Heart left ventricle (tissue), 16 donors: Measurements from ENCODE around the gene OSM. TPM values are rescaled to one million over a fixed set of nuclear protein-coding genes. Genes with fewer than 3 reads are reported as not detected.

ENCODE experiments used
- ATAC-seq, 4 donors: fragments of 200-7000 bp; cut with Tn5 transposase; one replicate each; pipeline ENCODE4 v1.9.1; 2020 to 2022; ENCODE audit warnings: moderate library complexity in 4 of 4, mild to moderate bottlenecking in 3 of 4, moderate number of reproducible peaks in 1 of 4
- DNase-seq, 5 donors: peaks; one replicate each; pipeline ENCODE4 v3.0.0-alpha.2; 2020
- H3K27ac ChIP-seq, 12 donors: fragments of 200-600 bp; sonication (generic) in 4 of 12; one replicate each; pipeline versions ENCODE4 v1.5.0 to v1.8.0; 2016 to 2022; ENCODE audit warnings: mild to moderate bottlenecking in 2 of 12
- H3K27me3 ChIP-seq, 9 donors: fragments of 200-600 bp; sonication (generic) in 2 of 9; one replicate each; pipeline versions ENCODE4 v1.5.1 to v1.8.0; 2016 to 2022; ENCODE audit warnings: mild to moderate bottlenecking in 3 of 9
- H3K36me3 ChIP-seq, 9 donors: fragments of 200-600 bp; sonication (generic) in 2 of 9; one replicate each; pipeline versions ENCODE4 v1.5.0 to v1.8.0; 2018 to 2022; ENCODE audit warnings: mild to moderate bottlenecking in 2 of 9
- H3K4me1 ChIP-seq, 12 donors: fragments of 200-600 bp; sonication (generic) in 4 of 12; one replicate each; pipeline versions ENCODE4 v1.5.0 to v1.8.0; 2016 to 2022; ENCODE audit warnings: mild to moderate bottlenecking in 3 of 12
- H3K4me3 ChIP-seq, 12 donors: fragments of 200-600 bp; sonication (generic) in 4 of 12; one replicate each; pipeline versions ENCODE4 v1.5.0 to v1.8.0; 2017 to 2022; ENCODE audit warnings: mild to moderate bottlenecking in 9 of 12, moderate library complexity in 4 of 12
- H3K9me3 ChIP-seq, 12 donors: fragments of 200-600 bp; sonication (generic) in 4 of 12; one replicate each; pipeline versions ENCODE4 v1.5.0 to v1.8.0; 2016 to 2022; ENCODE audit warnings: mild to moderate bottlenecking in 1 of 12
- CTCF ChIP-seq, 12 donors: fragments of 200-600 bp; sonication (generic) in 4 of 12; IDR thresholded peaks; one replicate each; pipeline versions ENCODE4 v1.5.0 to v1.8.0; 2018 to 2022; ENCODE audit warnings: antibody characterized with exemption in 12 of 12, mild to moderate bottlenecking in 5 of 12
- POLR2A ChIP-seq, 2 donors: fragments of 450-650 bp; IDR thresholded peaks; one replicate each; pipeline ENCODE4 v1.6.1; 2017; ENCODE audit warnings: antibody characterized with exemption in 2 of 2, mild to moderate bottlenecking in 2 of 2, moderate library complexity in 2 of 2
- WGBS, 4 donors: extraction: QIAGEN DNeasy Blood & Tissue Kit in 2 of 4; methylation state at CpG; one replicate each; pipeline versions ENCODE4 v1.1.5 to v1.1.7; 2013 to 2018; 5-methylcytosine and 5-hydroxymethylcytosine counted together
- intact Hi-C, 10 donors: fragments of 100-400 bp; cut with DNase I; formaldehyde crosslinking; loops; one replicate each; pipeline versions ENCODE4 v1.11.1 to v1.14.2; 2022
- polyA plus RNA-seq, 2 donors: library from polyadenylated mRNA; stranded (reverse); fragments of 200-250 nt; gene quantifications; one replicate each; pipeline ENCODE4 v1.2.3, GENCODE V29; 2013
- total RNA-seq, 9 donors: library from RNA; depleted of rRNA in 2 of 9; stranded (reverse); fragments of >200 nt in 2 of 9; fragmentation: NEBNext Ultra II Directional in 3 of 9; extraction: Animal tissue kit (Norgen Biotek cat#: 25700) in 3 of 9; gene quantifications; one replicate each; pipeline versions ENCODE4 v1.1.0 to v1.2.4, GENCODE V29; 2016 to 2023
- donor health status: ischemic (EF 13 %, LVEDD 7.1; RV severe dilation, severe dysfunction).
- donor health status: healthy with polysubstance abuse.
- donor health status: DM: no; HTN: yes; CAD: no.
- donor health status: DM: no; HTN: no; CAD: no.
- donor health status: ischemic (EF 25% LVEDD 6.9; RV normal size, moderate dysfunction).
- donor health status: ischemic (EF 25% LVEDD 5.7; RV mildly dilated, moderate dysfunction).
- donor health status: healthy.
- donor health status: DM: yes; HTN: yes; CAD: no.
- donor health status: ischemic (EF 35%, LVEDD 5.7; RV mildly dilated, moderate dysfunction).
- donor health status: nonischemic (EF 11% LVEDD 7.7; RV severe dilation, severe dysfunction).
- donor health status: DM: yes; HTN: yes; CAD: no.
- donor health status: PGD.
- donor health status: ischemic (EF 29% LVEDD 5.4; RV normal size, mild dysfunction).
- donor health status: nonischemic (EF 23%, LVEDD 6.1; RV moderate dilation, normal function).

Gene OSM
- total and polyA plus RNA-seq, 11 donors, result 0.17 to 5.0 (median 0.27) TPM; not detected in 2

- Histone ChIP-seq H3K9me3 (no peaks in the 10 kb centered on the region), H3K4me3 (no peak overlapping the region), H3K27me3 (peaks cover 5 to 41% (median 24%) of the 10 kb centered on the region in 9 donors), H3K36me3 (no peaks in the 10 kb centered on the region), H3K27ac (peak overlapping the region in 3 of 12 donors; percentile 19 to 70 (median 65)), H3K4me1 (peaks cover 0 to 58% (median 22%) of the 10 kb centered on the region in 12 donors)
- intact Hi-C loops, result loop anchor here in 3 of 10 donors (5.0 kb wide), 1 partner anchor 43 kb away; no protein-coding TSS in a partner anchor
- WGBS, 4 donors, result 71 to 82% (median 74%) methylated on average over 6 to 12 of the region's 12 CpGs
- no peak for ATAC-seq
- TF ChIP-seq POLR2A (IDR thresholded peaks at IDR 0.05), result no peak
- TF ChIP-seq CTCF (IDR thresholded peaks at IDR 0.05), result no peak
- no peak for DNase-seq
Measured at GRCh38 chr22:30250661-30251267, 15.9 kb downstream of the OSM start.

GRCh38 chr22:30250039-30250565, 16.5 kb downstream of the OSM start:
- Histone ChIP-seq H3K9me3 (no peaks in the 10 kb centered on the region), H3K27me3 (peaks cover 6 to 47% (median 29%) of the 10 kb centered on the region in 9 donors), H3K36me3 (no peaks in the 10 kb centered on the region), H3K27ac (peak overlapping the region in 2 of 12 donors; percentile 31 to 40), H3K4me1 (peaks cover 0 to 58% (median 23%) of the 10 kb centered on the region in 12 donors), H3K4me3 (no peak overlapping the region)
- no peak for DNase-seq
- intact Hi-C loops, result loop anchor here in 3 of 10 donors (5.0 kb wide), 1 partner anchor 43 kb away; no protein-coding TSS in a partner anchor
- 83 to 97% (median 91%) methylated on average over 1 to 3 of the region's 3 CpGs for WGBS, 4 donors
- no peak for ATAC-seq
- no peak for TF ChIP-seq POLR2A (IDR thresholded peaks at IDR 0.05)
- TF ChIP-seq CTCF (IDR thresholded peaks at IDR 0.05), result no peak

- no peak for TF ChIP-seq POLR2A (IDR thresholded peaks at IDR 0.05)
- no peak for TF ChIP-seq CTCF (IDR thresholded peaks at IDR 0.05)
- DNase-seq, result peak; percentile 63 to 86 (median 79)
- Histone ChIP-seq H3K27me3 (peaks cover 10 to 55% (median 31%) of the 10 kb centered on the region in 9 donors), H3K4me1 (peaks cover 0 to 58% (median 23%) of the 10 kb centered on the region in 12 donors), H3K27ac (peak overlapping the region in 4 of 12 donors; percentile 41 to 78 (median 60)), H3K36me3 (no peaks in the 10 kb centered on the region), H3K4me3 (peak overlapping the region in 6 of 12 donors; percentile 4 to 45 (median 20)), H3K9me3 (no peaks in the 10 kb centered on the region)
- ATAC-seq, result peak; percentile 24 to 73 (median 48)
- 55 to 68% (median 62%) methylated on average over 22 to 27 of the region's 27 CpGs for WGBS, 4 donors
- intact Hi-C loops, result loop anchor here in 5 of 10 donors (5.0 kb wide), 2 partner anchors 37 to 42 kb away; no protein-coding TSS in a partner anchor
Measured at GRCh38 chr22:30249049-30250038, 17.3 kb downstream of the OSM start.
